Measurements from ENCODE around the gene NPAS2.

NPAS2 gene

DNA sequence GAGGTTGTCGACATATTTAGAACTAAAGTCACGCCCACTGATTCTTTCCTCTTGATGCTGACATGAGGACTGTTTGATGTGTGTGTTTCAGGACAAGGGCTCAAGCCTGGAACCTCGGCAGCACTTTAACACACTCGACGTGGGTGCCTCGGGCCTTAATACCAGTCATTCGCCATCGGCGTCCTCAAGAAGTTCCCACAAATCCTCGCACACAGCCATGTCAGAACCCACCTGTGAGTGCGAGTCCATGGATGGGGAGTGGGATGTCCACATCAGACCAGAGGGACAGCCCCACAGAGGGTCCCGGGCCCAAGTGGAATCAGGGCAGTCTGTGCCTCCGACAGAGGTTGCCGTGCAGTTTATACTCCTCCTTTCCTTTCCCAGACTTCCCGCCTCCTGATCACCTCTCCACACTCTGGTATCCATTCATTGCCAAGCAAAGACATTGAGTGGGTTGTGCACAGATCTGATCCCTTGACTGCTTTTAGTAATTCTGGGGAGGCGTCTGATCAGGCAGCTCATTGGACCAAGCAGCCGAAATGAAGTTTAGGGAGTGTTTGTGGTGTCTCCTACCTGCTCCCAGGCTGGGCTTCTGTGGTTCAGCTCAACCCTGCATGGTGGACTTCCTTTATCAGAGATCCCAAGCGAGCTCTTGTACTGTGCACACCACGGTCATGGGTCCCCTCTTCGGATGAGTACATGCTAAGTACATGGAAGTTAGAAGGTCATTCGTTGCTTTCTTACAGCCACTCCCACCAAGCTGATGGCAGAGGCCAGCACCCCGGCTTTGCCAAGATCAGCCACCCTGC, 155.0 kb downstream of the NPAS2 start:
- DNase-seq = no peak

DNA sequence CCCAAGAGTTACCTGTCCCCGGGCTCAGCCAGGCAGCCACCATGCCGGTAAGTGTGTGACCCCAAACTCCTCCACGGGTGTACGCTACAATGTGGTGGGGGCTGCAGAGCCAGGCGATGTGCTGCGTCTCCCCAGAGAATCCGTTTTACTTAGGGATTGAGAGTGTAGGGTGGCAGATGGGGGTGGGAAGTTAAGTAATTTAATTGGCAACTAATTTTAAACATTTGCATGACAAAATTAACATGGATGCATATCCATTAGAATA, 155.5 kb downstream of the NPAS2 start:
- no peak for DNase-seq

DNA sequence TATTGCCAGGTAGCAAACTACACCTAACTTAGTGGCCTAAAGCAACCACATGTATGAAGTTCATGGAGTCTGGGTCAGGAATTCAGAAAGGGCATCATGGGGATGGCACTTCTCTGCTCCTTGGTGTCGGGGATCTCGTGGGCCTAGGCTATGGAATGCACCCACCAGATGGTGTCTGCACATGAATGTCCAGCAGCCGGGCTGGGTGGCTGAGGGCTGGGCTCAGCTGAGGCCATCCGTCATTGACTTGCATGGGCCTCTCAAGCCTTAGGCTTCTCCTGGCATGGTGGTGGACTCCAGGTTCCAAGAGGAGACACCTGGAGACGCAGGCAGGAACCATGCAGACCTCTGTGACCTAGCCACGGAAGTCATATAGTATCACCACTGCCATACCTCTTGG, 156.1 kb downstream of the NPAS2 start:
- DNase-seq = no peak

DNA sequence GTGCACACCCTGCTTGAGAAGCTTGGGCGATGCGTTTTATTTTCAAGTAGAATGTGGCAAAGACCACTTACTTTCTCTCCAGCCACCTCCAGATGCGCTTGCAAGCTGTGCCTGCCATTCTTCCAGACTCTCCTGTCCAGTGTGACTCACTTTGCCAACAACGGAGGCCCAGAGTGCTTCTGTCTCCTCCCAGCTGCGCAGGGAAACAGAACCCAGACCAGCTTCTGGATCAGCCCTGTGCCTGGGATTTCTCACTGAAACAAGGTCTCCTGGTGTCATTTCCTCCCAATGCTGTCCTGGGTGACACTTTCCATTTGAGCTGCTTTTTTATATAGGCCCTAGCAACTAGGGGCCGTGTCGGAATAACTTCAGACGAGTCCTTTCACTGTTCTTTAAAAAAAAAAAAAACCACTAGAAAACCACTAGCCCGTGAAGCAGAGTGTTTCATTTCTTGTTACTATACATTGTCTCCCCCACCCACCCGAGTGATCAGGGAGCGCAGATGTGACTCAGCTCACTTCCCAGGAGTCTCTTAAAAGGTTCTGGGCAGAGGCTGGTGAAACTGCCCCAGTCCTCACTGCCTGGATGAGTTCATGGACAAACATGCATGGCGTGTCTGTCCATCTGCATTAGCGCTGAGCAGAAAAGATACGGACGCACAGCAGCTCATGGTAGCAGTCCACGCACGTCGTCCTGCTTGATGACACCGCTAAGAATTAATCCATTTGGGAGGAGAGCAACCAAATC, 156.9 kb downstream of the NPAS2 start:
- DNase-seq = peak; percentile 44

DNA sequence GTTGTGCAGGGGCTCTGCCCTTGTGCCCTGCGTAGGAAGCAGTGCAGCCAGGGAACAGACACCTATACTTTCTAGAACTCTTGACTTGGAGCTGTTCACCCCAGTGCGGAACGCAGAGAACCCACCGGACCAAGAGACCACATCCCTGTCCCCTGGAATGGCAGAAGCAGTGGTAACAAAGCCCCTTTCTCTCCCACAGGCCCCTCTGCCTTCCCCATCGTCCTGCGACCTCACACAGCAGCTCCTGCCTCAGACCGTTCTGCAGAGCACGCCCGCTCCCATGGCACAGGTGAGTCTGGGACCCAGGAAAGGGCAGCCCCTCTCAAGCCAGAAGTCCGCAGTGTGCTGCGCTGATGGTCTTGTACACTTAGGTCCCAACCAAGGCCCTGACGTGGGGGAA, 157.6 kb downstream of the NPAS2 start:
- no peak for DNase-seq

DNA sequence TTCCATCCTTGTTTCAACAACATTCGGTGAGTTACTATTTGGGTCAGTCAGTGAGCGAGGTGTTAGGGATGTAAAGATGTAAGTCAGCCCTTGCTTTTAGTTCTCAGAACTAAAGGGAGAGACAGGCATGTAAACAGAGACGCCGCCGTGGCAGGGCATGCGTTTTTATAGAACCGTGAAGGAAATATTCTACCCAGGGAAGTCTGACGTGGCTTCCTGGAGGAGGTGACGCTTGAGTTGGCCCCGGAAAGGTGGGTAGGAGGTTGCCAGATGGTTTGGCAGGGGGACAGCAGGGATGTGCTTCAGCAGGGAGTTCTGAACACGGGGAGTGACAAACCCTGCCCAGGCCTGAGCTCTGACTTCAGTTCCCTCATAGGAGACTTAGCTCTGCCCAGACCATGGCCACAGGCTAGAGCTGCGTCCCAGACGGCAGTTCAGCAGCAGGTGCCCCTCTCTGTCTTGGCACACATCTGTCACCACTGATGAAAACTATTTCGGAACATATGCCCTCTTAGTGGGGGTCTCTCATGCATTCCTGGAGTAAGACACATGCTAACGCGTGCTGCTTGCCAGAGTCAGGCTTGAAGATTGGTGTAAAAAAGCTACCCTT, 158.7 kb downstream of the NPAS2 start:
- peak; percentile 30 for DNase-seq

DNA sequence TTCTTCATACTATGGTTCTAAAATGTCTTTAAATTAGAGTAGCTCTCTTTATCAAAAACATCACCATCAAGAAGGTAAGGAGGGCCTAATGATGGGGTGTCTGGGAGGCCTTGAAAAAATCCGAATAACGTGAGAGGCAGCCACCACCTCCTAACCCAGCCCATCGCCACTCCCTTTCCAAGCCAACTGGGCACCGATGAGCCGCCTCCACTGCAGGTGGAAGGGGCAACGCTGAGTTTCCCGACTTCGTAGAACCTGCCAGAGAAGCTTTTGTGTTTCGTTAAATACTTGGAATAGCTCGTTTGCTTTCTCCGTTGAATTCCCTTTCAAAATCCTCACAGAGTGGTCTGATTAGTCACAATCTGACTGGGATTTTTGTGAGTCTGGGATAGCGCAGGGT, 160.1 kb downstream of the NPAS2 start:
- no peak for DNase-seq

DNA sequence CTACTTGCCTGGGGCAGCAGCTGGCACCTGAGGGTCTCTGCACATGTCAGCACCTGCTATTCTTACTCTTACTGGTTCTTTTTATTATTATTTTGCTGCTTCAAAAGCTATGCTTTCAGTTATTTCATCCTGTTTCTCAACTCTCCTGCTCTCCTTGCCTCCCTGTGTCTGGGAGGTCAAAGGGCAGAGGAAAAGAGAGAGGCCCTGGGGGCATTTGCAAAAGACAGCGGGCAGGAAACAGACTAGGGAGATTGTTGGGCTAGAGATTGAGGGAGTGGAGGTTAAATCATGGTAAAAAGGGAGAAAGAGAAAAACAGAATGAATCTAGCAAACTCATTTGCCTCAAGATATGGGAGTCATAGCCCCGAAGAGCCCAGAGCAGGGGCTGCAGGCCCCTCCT, 161.1 kb downstream of the NPAS2 start:
- DNase-seq = no peak

DNA sequence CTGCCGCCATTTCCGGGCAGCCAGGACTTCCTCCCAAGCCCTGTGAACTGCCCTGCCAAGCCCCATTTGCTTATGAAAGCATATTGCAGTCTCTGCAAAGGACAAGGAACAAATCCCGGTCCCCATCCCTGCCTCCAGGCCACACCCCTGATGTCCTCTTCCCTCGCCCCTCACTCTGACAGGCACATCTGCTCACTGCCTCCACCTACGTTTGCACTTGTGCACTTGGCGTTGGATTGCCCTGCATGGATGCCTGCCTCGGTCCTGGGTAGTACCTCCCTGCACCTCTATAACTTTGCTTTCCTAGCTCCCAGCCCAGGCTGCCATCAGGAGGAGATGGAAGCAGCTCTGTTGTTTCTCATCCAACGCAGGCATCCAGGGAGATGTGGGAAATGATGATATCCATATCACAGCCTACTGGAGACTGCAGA, 162.5 kb downstream of the NPAS2 start:
- DNase-seq = no peak

DNA sequence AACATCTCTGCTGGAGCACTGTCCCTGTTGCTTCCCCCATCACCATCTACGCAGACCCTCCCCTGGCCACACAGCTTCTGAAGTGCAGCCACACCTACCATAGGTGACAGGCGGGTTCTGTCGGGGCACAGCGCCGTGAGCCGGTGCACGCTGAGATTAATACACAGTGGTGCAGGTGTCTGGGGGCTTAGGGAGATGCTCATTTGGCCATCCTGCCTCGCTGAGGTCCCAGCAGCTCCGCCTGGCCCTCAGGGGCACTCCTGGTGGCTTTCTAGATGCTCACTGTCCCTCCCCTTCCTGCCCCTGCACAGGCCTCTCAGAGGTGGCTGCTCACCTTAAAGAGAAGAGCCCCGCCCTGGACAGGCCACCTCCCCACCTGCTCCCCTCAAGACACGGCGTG, 163.3 kb downstream of the NPAS2 start:
- DNase-seq = no peak

DNA sequence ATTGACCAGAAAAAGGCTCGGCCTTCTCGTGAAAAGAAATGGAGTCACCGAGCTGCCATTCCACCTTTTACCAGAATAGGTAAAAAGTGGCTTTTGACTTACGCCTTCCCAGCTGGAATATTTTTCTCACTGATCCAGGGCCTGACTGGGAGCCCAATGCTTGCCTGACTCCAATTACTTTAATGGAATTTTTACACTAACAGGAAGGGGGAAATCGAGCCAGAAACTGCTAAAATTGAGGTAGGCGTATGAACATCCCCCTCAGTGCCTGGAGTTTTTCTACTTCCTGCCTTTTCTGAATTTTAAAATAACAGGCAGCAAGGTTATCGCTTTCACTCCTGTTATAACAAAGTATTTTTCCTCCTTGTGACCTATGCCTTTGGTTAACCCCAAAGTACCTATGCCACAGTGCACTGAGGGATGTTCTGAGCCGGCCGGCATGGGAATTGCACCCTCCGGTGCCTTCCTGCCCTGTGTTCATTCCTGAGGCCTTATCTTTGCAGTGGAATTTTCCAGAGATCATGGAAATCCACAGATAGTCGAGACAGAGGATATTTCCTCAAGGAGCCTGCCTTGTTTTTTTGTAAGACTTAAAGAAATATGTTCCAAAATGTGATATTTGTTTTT, 163.9 kb downstream of the NPAS2 start:
- DNase-seq = no peak

DNA sequence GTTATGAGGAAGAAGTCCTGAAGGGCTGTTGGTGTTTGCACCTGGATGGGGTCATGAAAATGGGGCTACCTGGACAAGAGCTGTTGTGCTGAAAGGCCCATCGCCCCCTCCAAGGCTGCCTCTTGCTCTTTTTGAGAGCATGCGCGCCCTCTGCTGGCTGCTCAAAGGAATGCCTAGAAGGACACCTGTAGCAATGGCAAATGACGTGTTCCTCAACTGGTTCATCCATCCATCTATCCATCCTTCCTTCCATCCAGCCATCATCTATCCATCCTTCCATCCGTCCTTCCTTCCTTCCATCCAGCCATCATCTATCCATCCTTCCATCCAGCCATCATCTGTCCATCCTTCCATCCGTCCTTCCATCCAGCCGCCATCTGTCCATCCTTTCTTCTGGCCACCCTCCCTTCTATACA, 165.0 kb downstream of the NPAS2 start:
- peak; percentile 65 for DNase-seq

DNA sequence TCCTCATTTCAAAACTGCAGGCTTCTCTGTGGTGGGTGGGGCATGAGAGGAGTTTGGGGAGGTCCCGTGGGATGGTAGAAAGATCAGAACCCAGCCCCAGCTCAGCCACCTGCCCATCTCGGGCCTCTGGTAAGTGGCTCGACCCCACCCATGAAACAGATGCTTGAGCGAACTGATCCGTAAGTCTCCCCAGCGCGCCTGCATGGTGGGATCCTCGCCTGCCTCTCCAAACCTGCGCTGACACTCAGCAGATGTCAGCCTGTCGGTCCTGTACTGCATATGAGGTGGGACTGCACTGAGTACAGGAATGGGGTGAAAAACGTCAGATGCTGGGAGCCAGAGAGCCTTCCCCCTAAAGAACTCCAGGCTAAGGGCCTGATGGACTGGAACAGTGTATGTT, 166.2 kb downstream of the NPAS2 start:
- no peak for DNase-seq

DNA sequence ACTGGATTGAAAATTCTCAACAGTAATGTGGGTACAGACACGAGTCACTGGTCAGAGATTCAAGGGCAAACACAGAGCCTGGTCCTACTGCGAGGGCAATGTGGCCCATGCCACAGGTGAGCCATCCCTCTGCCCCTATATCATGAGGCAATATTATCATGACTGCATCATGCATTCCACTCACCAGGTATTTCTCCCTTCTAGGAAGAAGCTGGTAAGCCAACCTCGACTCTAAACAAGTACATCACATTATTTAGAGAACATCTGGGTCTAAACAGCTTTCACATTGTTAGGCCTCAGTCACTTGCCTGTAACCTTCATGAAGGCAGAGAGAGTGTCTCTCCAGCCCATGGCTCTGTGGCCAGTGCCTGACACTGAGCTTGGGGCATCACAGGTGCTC, 167.6 kb downstream of the NPAS2 start:
- DNase-seq = no peak

DNA sequence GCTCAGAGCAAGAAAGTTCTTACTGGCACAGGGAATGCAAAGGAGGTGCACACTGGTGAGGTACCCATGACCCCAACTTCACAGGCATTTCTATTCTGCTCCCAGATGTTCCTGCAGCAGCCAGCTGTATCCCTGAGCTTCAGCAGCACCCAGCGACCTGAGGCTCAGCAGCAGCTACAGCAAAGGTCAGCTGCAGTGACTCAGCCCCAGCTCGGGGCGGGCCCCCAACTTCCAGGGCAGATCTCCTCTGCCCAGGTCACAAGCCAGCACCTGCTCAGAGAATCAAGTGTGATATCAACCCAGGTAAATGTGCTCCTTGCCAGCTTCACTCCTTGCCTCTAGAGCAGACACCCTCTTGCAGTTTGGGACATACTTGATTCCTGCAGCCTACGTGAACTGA, 168.0 kb downstream of the NPAS2 start:
- no peak for DNase-seq

DNA sequence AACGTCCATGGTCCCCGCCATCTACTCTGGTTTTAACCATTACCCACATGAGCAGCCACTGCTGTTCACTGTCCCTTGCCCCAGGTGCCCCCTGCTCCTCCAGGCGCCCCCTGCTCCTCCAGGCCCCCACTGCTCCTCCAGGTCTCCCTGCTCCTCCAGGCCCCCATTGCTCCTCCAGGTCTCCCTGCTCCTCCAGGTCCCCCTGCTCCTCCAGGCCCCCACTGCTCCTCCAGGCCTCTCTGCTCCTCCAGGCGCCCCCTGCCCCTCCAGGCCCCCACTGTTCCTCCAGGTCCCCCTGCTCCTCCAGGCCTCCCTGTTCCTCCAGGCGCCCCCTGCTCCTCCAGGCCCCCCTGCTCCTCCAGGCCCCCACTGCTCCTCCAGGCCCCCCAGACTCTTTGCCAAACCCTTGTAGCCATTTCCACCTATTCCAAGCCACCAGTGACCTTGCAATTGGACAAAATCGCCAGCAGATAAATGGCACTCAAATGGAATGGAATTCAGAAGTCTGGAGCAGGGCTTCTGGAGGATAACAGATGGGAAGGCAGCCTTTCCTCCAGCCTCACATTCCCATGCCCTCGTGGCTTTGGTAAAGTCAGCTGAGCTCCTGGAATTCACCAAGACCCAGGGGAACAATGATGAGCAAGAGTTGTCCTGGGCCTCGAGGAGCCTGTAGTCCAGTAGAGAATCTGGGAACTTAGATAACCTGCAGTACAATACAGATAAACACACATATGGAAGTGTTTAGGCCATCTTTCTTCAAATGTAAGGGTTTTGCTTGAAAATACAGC, 168.9 kb downstream of the NPAS2 start:
- peak; percentile 79 for DNase-seq

DNA sequence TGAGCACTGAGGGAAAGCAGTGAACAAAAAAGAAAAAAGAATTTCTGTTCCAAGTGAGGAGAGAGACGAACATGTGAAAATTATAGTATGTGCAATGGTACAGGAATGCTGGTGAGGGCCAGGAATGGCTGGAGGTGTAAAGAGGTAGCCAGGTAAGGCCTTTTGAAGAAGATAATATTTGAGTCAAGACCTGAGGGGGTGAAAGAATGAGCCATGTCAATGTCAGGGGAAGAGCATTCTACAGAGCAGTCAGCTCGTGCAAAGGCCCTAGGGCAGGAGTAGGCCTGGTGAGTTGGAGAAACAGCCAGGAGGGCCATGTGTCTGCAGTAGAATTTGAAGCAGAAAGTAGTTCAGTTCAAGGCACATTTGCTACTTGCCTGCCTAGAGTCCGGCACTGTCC, 169.7 kb downstream of the NPAS2 start:
- no peak for DNase-seq

DNA sequence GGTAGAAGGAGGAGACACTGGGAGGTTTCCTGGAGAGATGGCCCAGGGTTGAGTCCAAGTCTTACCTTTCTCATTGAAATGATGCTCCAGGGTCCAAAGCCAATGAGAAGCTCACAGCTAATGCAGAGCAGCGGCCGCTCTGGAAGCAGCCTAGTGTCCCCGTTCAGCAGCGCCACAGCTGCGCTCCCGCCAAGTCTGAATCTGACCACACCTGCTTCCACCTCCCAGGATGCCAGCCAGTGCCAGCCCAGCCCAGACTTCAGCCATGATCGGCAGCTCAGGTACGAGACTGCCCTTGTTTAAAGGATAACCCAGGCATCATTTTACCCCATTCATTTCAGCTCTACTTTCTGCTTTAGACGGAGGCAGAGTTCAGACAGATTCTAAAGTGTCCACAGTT, 170.2 kb downstream of the NPAS2 start:
- no peak for DNase-seq

DNA sequence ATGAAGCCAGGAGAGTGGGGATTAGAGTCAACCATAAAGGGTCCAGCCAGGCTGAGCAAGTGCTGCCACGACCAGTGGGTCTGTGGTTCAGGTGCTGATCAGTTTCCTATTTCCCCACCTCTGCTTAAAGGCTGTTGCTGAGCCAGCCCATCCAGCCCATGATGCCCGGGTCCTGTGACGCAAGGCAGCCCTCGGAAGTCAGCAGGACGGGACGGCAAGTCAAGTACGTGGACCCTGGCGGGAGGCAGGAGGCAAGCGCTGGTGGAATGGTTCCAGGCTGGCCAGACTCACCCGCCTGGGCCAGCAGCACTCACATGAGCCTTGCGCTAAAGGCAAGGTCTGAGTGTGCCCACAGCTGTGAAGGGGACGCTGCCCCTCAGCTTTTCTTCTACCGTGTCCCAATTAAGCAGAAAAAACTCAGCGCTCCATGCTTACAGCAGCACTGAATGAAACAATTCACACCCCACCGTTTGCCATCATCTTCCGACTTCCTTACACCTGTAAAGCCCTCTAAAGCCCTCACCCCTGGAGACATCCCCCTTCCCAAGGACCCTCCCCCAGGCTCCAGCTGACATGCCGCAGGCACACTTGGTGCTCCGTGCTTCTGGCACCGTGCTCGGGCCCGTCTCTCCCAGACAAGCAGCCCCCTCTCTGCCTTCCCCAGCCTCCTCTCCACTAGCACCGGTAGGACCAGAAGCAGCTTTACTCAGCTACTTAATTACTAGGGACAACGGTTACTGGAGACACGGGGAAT, 170.9 kb downstream of the NPAS2 start:
- no peak for DNase-seq

DNA sequence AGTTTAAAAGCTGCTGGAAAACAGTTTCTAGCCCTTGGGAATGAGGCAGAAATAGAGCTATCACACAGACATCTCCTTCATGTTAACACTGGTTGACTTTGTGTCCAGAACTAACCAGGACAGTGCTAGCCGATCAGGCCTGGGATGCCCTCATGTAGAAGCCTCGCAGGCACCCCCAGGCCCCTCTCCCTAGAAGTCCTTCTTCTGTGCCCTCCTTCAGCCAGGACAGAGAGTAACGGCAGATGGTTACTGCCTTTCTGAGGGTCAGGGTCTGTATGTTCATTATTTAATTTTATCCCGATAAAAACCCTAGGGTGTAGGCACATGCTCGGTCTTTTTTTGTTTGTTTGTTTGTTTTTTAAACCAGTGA, 171.4 kb downstream of the NPAS2 start:
- DNase-seq = no peak

DNA sequence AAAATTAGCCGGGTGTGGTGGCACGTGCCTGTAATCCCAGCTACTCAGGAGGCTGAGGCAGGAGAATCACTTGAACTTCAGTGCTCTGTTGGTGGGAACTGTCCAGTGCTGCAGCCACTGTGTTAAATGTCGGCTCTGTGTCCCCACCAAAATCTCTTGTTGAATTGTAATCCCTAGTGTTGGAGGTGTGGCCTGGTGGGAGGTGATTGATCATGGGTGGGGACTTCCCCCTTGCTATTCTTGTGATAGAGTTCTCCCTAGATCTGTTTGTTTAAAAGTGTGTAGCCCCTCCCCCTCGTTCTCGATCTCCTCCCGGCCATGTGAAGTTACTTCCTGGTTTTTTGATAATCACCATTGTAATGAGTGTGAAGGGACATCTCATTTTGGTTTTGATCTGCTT, 172.3 kb downstream of the NPAS2 start:
- DNase-seq = no peak

DNA sequence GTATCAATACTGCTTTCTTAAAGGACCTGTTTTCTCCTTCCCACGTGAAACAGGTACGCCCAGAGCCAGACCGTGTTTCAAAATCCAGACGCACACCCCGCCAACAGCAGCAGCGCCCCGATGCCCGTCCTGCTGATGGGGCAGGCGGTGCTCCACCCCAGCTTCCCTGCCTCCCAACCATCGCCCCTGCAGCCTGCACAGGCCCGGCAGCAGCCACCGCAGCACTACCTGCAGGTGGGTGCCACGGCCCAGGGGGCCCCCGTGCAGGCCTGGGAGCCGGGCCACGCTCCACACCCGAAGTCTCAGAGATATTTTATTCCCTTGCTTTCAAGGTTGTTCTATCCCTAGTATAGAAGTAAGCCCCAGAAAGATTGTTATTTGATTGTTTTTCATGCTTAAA, 173.4 kb downstream of the NPAS2 start:
- DNase-seq = no peak

Measured in fibroblast of skin of back (primary cell).